Spleen (tissue), 11 donors: ENCODE results near the gene RFESD. TPM values are rescaled to one million over a fixed set of nuclear protein-coding genes. Genes with fewer than 3 reads are reported as not detected.
A peak's percentile ranks its signal among the peaks of the same experiment; 100 is the strongest.

ENCODE experiments used
- DNase-seq: peaks from one replicate; pipeline ENCODE4 v3.0.0-alpha.2; 2020
- H3K27ac ChIP-seq, 8 donors: fragments of 200-600 bp; sonication (generic) in 7 of 8; 1 replicate in 4 of 8; 2 replicates in 4 of 8; pipeline versions ENCODE4 v1.5.0 to v1.8.0; 2016 to 2021; ENCODE audit warnings: inconsistent platforms in 4 of 8, mild to moderate bottlenecking in 4 of 8, moderate library complexity in 1 of 8
- H3K27me3 ChIP-seq, 7 donors: fragments of 200-600 bp; sonication (generic) in 6 of 7; replicated peaks in 1 of 7; 1 replicate in 4 of 7; 2 replicates in 3 of 7; pipeline versions ENCODE4 v1.5.0 to v1.8.0; 2016 to 2021; ENCODE audit warnings: inconsistent platforms in 3 of 7, mild to moderate bottlenecking in 1 of 7
- H3K36me3 ChIP-seq, 6 donors: fragments of 200-600 bp; sonication (generic) in 5 of 6; 1 replicate in 4 of 6; 2 replicates in 2 of 6; pipeline versions ENCODE4 v1.5.0 to v1.8.0; 2016 to 2021; ENCODE audit warnings: inconsistent platforms in 2 of 6
- H3K4me1 ChIP-seq, 6 donors: fragments of 200-600 bp; sonication (generic) in 5 of 6; 1 replicate in 3 of 6; 2 replicates in 3 of 6; pipeline versions ENCODE4 v1.5.0 to v1.8.0; 2016 to 2021; ENCODE audit warnings: inconsistent platforms in 3 of 6
- H3K4me3 ChIP-seq, 8 donors: fragments of 200-600 bp; sonication (generic) in 7 of 8; 1 replicate in 4 of 8; 2 replicates in 4 of 8; pipeline versions ENCODE4 v1.5.0 to v1.8.0; 2016 to 2021; ENCODE audit warnings: inconsistent platforms in 4 of 8, mild to moderate bottlenecking in 4 of 8, moderate library complexity in 2 of 8
- H3K9me3 ChIP-seq, 8 donors: fragments of 200-600 bp; sonication (generic) in 7 of 8; 1 replicate in 4 of 8; 2 replicates in 4 of 8; pipeline versions ENCODE4 v1.5.0 to v1.8.0; 2016 to 2021; ENCODE audit warnings: inconsistent platforms in 4 of 8
- CTCF ChIP-seq, 11 experiments: fragments of 200-600 bp in 7 of 11; fragments of 450-650 bp in 4 of 11; sonication (generic) in 4 of 11; IDR thresholded peaks in 8 of 11; conservative IDR thresholded peaks in 3 of 11; 1 replicate in 7 of 11; 2 replicates in 4 of 11; pipeline versions ENCODE4 v1.4.0 to v1.8.0; 2016 to 2021; ENCODE audit warnings: antibody characterized with exemption in 11 of 11, inconsistent platforms in 4 of 11, mild to moderate bottlenecking in 1 of 11
- POLR2A ChIP-seq, 3 donors: fragments of 450-650 bp; IDR thresholded peaks; one replicate each; pipeline ENCODE4 v1.5.1; 2017; ENCODE audit warnings: antibody characterized with exemption in 3 of 3, mild to moderate bottlenecking in 1 of 3
- POLR2AphosphoS5 ChIP-seq, 3 donors: sonication (generic); formaldehyde crosslinking; IDR thresholded peaks; one replicate each; pipeline ENCODE4 v1.5.1; 2017; ENCODE audit warnings: antibody characterized with exemption in 3 of 3
- WGBS, 5 donors: extraction: QIAGEN DNeasy Blood & Tissue Kit in 3 of 5; methylation state at CpG; one replicate each; pipeline versions ENCODE4 v1.1.5 to v1.1.7; 2013 to 2018; 5-methylcytosine and 5-hydroxymethylcytosine counted together
- intact Hi-C: fragments of 100-400 bp; cut with DNase I; formaldehyde crosslinking; loops from one replicate; pipeline ENCODE4 v1.15.0; 2023; ENCODE audit warnings: low total_unique reads
- polyA plus RNA-seq, 3 donors: library from polyadenylated mRNA; stranded (reverse); fragments of 200-250 nt; gene quantifications; one replicate each; pipeline ENCODE4 v1.2.1, GENCODE V29; 2013
- total RNA-seq, 7 donors: library from RNA; depleted of rRNA in 3 of 7; stranded (reverse); fragments of >200 nt in 3 of 7; fragmentation: NEBNext Ultra II Directional in 4 of 7; extraction: Animal tissue kit (Norgen Biotek cat#: 25700) in 4 of 7; gene quantifications; one replicate each; pipeline versions ENCODE4 v1.1.0 to v1.2.1, GENCODE V29; 2016 to 2021
- donor health status: healthy with polysubstance abuse.
- donor health status: DM: no; HTN: no; CAD: no; lungs with moderate emphysema.
- donor health status: DM: no; HTN: no; CAD: no.
- donor health status: Bipolar disorder and iron deficiency.
- donor health status: healthy.
- donor health status: DM: no; HTN: no; CAD: no.
- donor health status: DM: yes; HTN: yes; CAD: no.

Gene RFESD
- total and polyA plus RNA-seq, 10 donors, result 1.3 to 6.5 (median 3.5) TPM

DNA sequence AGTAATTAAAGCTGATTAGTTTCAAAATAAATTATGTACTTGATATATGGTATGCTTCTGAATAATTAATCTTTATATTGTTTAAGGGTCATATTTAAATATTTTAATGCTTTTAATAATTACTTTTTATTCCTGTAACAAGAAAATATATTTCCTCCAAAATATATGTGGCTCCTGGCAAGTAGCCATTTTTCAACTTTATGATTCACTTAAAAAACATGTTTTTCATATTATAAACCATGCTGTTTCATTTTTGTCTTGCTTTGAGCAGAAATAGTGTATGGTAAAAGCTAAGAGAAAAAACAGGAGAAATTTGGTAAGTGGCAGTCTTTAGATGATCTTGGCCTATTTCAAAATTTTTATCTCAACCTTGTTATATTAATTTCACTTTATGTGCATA is 21.6 kb downstream of the RFESD start:
- H3K4me3 ChIP-seq, result no peak overlapping the region
- no peaks in the 10 kb centered on the region for H3K9me3 ChIP-seq
- no peak overlapping the region for H3K27ac ChIP-seq
- intact Hi-C loops, result loop anchor here (10.0 kb wide), 1 partner anchor 107 kb away; no protein-coding TSS in a partner anchor
- DNase-seq, result no peak
- H3K36me3 ChIP-seq, result no peaks in the 10 kb centered on the region
- peaks cover 0 to 24% (median 6%) of the 10 kb centered on the region in 6 donors for H3K4me1 ChIP-seq
- TF ChIP-seq CTCF (IDR thresholded peaks at IDR 0.05 in 8 of 11, conservative IDR thresholded peaks at IDR 0.05 in 3 of 11), result no peak
- TF ChIP-seq POLR2A (IDR thresholded peaks at IDR 0.05), result no peak
- no peak for TF ChIP-seq POLR2AphosphoS5 (IDR thresholded peaks at IDR 0.05)
- H3K27me3 ChIP-seq, result no peaks in the 10 kb centered on the region

- H3K27me3 ChIP-seq, result no peaks in the 10 kb centered on the region
- WGBS, 5 donors, result 26 to 54% (median 38%) methylated on average over 1 of the region's 1 CpG
- no peak for DNase-seq
- H3K4me1 ChIP-seq, result peaks cover 0 to 24% (median 6%) of the 10 kb centered on the region in 6 donors
- intact Hi-C loops, result loop anchor here (10.0 kb wide), 1 partner anchor 106 kb away; no protein-coding TSS in a partner anchor
- H3K27ac ChIP-seq, result peak overlapping the region in 1 of 8 donors; percentile 13
- H3K4me3 ChIP-seq, result no peak overlapping the region
- no peak for TF ChIP-seq POLR2A (IDR thresholded peaks at IDR 0.05)
- no peak for TF ChIP-seq POLR2AphosphoS5 (IDR thresholded peaks at IDR 0.05)
- TF ChIP-seq CTCF (IDR thresholded peaks at IDR 0.05 in 8 of 11, conservative IDR thresholded peaks at IDR 0.05 in 3 of 11), result no peak
- H3K36me3 ChIP-seq, result no peaks in the 10 kb centered on the region
- H3K9me3 ChIP-seq, result no peaks in the 10 kb centered on the region
These were observed 22.2 kb downstream of the RFESD start for GRCh38 chr5:95668728-95669127.

DNA sequence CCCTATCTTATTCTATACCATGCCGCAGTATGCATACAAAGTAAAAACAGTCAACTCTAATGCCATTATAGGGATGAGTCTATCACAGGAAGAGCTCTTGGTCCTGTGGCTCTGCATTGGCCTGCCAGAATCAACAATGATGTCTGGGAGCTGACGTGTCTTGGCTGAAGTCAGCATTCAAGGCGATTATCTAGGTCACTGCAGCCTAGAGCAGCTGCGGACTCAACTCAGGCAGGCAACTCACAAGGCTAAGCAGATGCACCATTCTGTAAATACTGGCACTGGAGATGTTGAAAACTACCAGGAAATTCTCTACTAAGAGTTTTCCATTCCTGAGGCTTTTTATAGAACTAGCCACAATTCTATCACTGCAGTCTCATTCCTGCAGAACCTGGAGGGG is 23.0 kb downstream of the RFESD start:
- TF ChIP-seq POLR2A (IDR thresholded peaks at IDR 0.05) (no peak), CTCF (IDR thresholded peaks at IDR 0.05 in 8 of 11, conservative IDR thresholded peaks at IDR 0.05 in 3 of 11) (no peak)
- Histone ChIP-seq H3K9me3 (no peaks in the 10 kb centered on the region), H3K36me3 (no peaks in the 10 kb centered on the region), H3K27ac (peak overlapping the region in 1 of 8 donors; percentile 13), H3K4me3 (no peak overlapping the region), H3K27me3 (no peaks in the 10 kb centered on the region), H3K4me1 (peaks cover 0 to 17% (median 0%) of the 10 kb centered on the region in 6 donors)
- WGBS, 5 donors, result 83 to 92% (median 91%) methylated on average over 4 of the region's 4 CpGs
- intact Hi-C loops, result loop anchor here (10.0 kb wide), 1 partner anchor 105 kb away; no protein-coding TSS in a partner anchor
- no peak for DNase-seq

GRCh38 chr5:95669985-95670384 is 23.4 kb downstream of the RFESD start:
- DNase-seq, result no peak
- intact Hi-C loops, result loop anchor here (10.0 kb wide), 1 partner anchor 105 kb away; no protein-coding TSS in a partner anchor
- H3K27me3 ChIP-seq, result no peaks in the 10 kb centered on the region
- H3K9me3 ChIP-seq, result no peaks in the 10 kb centered on the region
- 91 to 96% (median 94%) methylated on average over 5 of the region's 5 CpGs for WGBS, 5 donors
- no peak overlapping the region for H3K4me3 ChIP-seq
- H3K36me3 ChIP-seq, result no peaks in the 10 kb centered on the region
- no peak for TF ChIP-seq POLR2A (IDR thresholded peaks at IDR 0.05)
- TF ChIP-seq CTCF (IDR thresholded peaks at IDR 0.05 in 8 of 11, conservative IDR thresholded peaks at IDR 0.05 in 3 of 11), result no peak
- TF ChIP-seq POLR2AphosphoS5 (IDR thresholded peaks at IDR 0.05), result no peak
- H3K4me1 ChIP-seq, result peaks cover 0 to 17% (median 0%) of the 10 kb centered on the region in 6 donors
- H3K27ac ChIP-seq, result no peak overlapping the region
